IMR-90 (cell line): ENCODE results near the gene CSE1L.

Experiments
- FOS ChIP-seq: fragments of 150-350 bp; IDR thresholded peaks from 2 replicates; pipeline ENCODE4 v1.6.1; 2016; ENCODE audit warnings: low read depth, low read length
- MAFK ChIP-seq: IDR thresholded peaks from 2 replicates; pipeline ENCODE4 v1.6.1; 2012; ENCODE audit warnings: low read depth, low read length, improper control_type of control experiment
- RAD21 ChIP-seq: IDR thresholded peaks from 2 replicates; pipeline ENCODE4 v1.6.1; 2012; ENCODE audit warnings: low read length, improper control_type of control experiment
- TF ChIP-seq, protein P1 (sequence below): conservative IDR thresholded peaks from 2 replicates; pipeline ENCODE4 v1.5.1; 2012; ENCODE audit warnings: mild to moderate bottlenecking, low read depth, low read length, improper control_type of control experiment

DNA sequence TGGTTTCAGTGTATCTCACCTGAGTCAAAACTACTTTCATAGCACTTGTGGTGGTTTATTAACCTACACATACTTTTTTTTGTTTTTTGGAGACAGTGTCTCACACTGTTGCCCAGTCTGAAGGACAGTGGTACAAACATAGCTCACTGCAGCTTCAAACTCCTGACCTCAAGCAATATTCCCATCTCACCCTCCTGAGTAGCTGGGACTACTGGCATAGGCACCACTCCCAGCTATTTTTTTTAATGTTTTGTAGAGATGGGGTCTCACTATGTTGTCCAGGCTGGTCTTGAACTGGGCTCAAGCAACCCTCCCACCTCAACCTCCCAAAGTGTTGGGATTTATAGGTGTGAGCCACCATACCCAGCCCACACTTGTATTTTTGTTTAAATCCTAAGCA lies 92.3 kb downstream of the CSE1L start:
- TF ChIP-seq FOS (no peak), RAD21 (no peak), MAFK (no peak)
- TF ChIP-seq, protein P1, sequence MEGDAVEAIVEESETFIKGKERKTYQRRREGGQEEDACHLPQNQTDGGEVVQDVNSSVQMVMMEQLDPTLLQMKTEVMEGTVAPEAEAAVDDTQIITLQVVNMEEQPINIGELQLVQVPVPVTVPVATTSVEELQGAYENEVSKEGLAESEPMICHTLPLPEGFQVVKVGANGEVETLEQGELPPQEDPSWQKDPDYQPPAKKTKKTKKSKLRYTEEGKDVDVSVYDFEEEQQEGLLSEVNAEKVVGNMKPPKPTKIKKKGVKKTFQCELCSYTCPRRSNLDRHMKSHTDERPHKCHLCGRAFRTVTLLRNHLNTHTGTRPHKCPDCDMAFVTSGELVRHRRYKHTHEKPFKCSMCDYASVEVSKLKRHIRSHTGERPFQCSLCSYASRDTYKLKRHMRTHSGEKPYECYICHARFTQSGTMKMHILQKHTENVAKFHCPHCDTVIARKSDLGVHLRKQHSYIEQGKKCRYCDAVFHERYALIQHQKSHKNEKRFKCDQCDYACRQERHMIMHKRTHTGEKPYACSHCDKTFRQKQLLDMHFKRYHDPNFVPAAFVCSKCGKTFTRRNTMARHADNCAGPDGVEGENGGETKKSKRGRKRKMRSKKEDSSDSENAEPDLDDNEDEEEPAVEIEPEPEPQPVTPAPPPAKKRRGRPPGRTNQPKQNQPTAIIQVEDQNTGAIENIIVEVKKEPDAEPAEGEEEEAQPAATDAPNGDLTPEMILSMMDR, result no peak
